Measurements from ENCODE around the gene SLC9A6.

SLC9A6 gene

GRCh38 chrX:136046295-136047015 is 61.2 kb downstream of the SLC9A6 start:
- Histone ChIP-seq H4K20me1 (ENCODE audit: insufficient read depth, low read length) (no peaks in the 10 kb centered on the region), H3K36me3 (replicated peaks; ENCODE audit: low read depth, low read length) (no peaks in the 10 kb centered on the region), H3K4me1 (ENCODE audit: low read length) (no peaks in the 10 kb centered on the region), H3K9me3 (ENCODE audit: insufficient read depth, low read length) (no peaks in the 10 kb centered on the region), H3K9ac (ENCODE audit: low read length) (no peak overlapping the region), H2AFZ (ENCODE audit: low read depth, low read length) (no peak overlapping the region), H3K27ac (ENCODE audit: low read length) (no peak overlapping the region), H3K4me2 (ENCODE audit: low read length) (no peak overlapping the region), H3K27me3 (ENCODE audit: low read depth, low read length) (no peaks in the 10 kb centered on the region), H3K4me3 (ENCODE audit: low read length) (no peak overlapping the region), H3K79me2 (ENCODE audit: low read length) (no peaks in the 10 kb centered on the region)
- TF ChIP-seq CTCF (IDR thresholded peaks at IDR 0.05; ENCODE audit: low read depth, low read length) (no peak), EZH2phosphoT487 (IDR thresholded peaks at IDR 0.05; ENCODE audit: low read depth) (no peak)

- Histone ChIP-seq H3K79me2 (ENCODE audit: low read length) (no peaks in the 10 kb centered on the region), H3K4me2 (ENCODE audit: low read length) (no peak overlapping the region), H3K36me3 (replicated peaks; ENCODE audit: low read depth, low read length) (no peaks in the 10 kb centered on the region), H3K4me1 (ENCODE audit: low read length) (no peaks in the 10 kb centered on the region), H3K27me3 (ENCODE audit: low read depth, low read length) (no peaks in the 10 kb centered on the region), H3K27ac (ENCODE audit: low read length) (no peak overlapping the region), H4K20me1 (ENCODE audit: insufficient read depth, low read length) (no peaks in the 10 kb centered on the region), H2AFZ (ENCODE audit: low read depth, low read length) (no peak overlapping the region), H3K9ac (ENCODE audit: low read length) (no peak overlapping the region), H3K9me3 (ENCODE audit: insufficient read depth, low read length) (no peaks in the 10 kb centered on the region), H3K4me3 (ENCODE audit: low read length) (no peak overlapping the region)
- TF ChIP-seq EZH2phosphoT487 (IDR thresholded peaks at IDR 0.05; ENCODE audit: low read depth) (no peak), CTCF (IDR thresholded peaks at IDR 0.05; ENCODE audit: low read depth, low read length) (no peak)
Measured at GRCh38 chrX:136047016-136047642, 61.9 kb downstream of the SLC9A6 start.

- Histone ChIP-seq H3K4me1 (ENCODE audit: low read length) (no peaks in the 10 kb centered on the region), H3K4me2 (ENCODE audit: low read length) (no peak overlapping the region), H4K20me1 (ENCODE audit: insufficient read depth, low read length) (no peaks in the 10 kb centered on the region), H3K27me3 (ENCODE audit: low read depth, low read length) (no peaks in the 10 kb centered on the region), H3K79me2 (ENCODE audit: low read length) (no peaks in the 10 kb centered on the region), H3K9me3 (ENCODE audit: insufficient read depth, low read length) (no peaks in the 10 kb centered on the region), H3K9ac (ENCODE audit: low read length) (no peak overlapping the region), H3K27ac (ENCODE audit: low read length) (no peak overlapping the region), H3K4me3 (ENCODE audit: low read length) (no peak overlapping the region), H2AFZ (ENCODE audit: low read depth, low read length) (no peak overlapping the region), H3K36me3 (replicated peaks; ENCODE audit: low read depth, low read length) (no peaks in the 10 kb centered on the region)
- TF ChIP-seq EZH2phosphoT487 (IDR thresholded peaks at IDR 0.05; ENCODE audit: low read depth) (no peak), CTCF (IDR thresholded peaks at IDR 0.05; ENCODE audit: low read depth, low read length) (no peak)
Measured at GRCh38 chrX:136047969-136048368, 62.7 kb downstream of the SLC9A6 start.

- H3K27me3 ChIP-seq (ENCODE audit: low read depth, low read length), result no peaks in the 10 kb centered on the region
- H3K27ac ChIP-seq (ENCODE audit: low read length), result no peak overlapping the region
- H3K4me3 ChIP-seq (ENCODE audit: low read length), result no peak overlapping the region
- no peak for TF ChIP-seq CTCF (IDR thresholded peaks at IDR 0.05; ENCODE audit: low read depth, low read length)
- TF ChIP-seq EZH2phosphoT487 (IDR thresholded peaks at IDR 0.05; ENCODE audit: low read depth), result no peak
- H3K36me3 ChIP-seq (replicated peaks; ENCODE audit: low read depth, low read length), result no peaks in the 10 kb centered on the region
- no peak overlapping the region for H3K4me2 ChIP-seq (ENCODE audit: low read length)
- no peaks in the 10 kb centered on the region for H4K20me1 ChIP-seq (ENCODE audit: insufficient read depth, low read length)
- H2AFZ ChIP-seq (ENCODE audit: low read depth, low read length), result no peak overlapping the region
- H3K79me2 ChIP-seq (ENCODE audit: low read length), result no peaks in the 10 kb centered on the region
- H3K4me1 ChIP-seq (ENCODE audit: low read length), result no peaks in the 10 kb centered on the region
- no peak overlapping the region for H3K9ac ChIP-seq (ENCODE audit: low read length)
- H3K9me3 ChIP-seq (ENCODE audit: insufficient read depth, low read length), result no peaks in the 10 kb centered on the region
Measured at GRCh38 chrX:136048446-136048845, 63.2 kb downstream of the SLC9A6 start.
